HepG2 (cell line): ENCODE measurements around the gene NDRG3. TPM values are rescaled to one million over a fixed set of nuclear protein-coding genes. Genes with fewer than 3 reads are reported as not detected.

Experiments
- ELK4 ChIP-seq: sonication (generic); formaldehyde crosslinking; IDR thresholded peaks from 2 replicates; pipeline ENCODE4 v1.9.0; 2021; ENCODE audit warnings: missing genetic modification reagents, borderline replicate concordance
- HOXD1 ChIP-seq: sonication (generic); formaldehyde crosslinking; IDR thresholded peaks from 2 replicates; pipeline ENCODE4 v1.5.0; 2020; ENCODE audit warnings: missing genetic modification reagents
- JARID2 ChIP-seq: sonication (generic); formaldehyde crosslinking; IDR thresholded peaks from 2 replicates; pipeline ENCODE4 v1.8.1; 2023; ENCODE audit warnings: missing genetic modification reagents, inconsistent platforms; ENCODE audit not compliant: insufficient replicate concordance
- MBD4 ChIP-seq: IDR thresholded peaks from 2 replicates; pipeline ENCODE4 v1.6.1; 2012; ENCODE audit warnings: low read length, inconsistent platforms, borderline replicate concordance
- NFE2L1 ChIP-seq: sonication (generic); formaldehyde crosslinking; IDR thresholded peaks from 2 replicates; pipeline ENCODE4 v1.4.0; 2020; ENCODE audit warnings: missing genetic modification reagents, mild to moderate bottlenecking, borderline replicate concordance
- PITX1 ChIP-seq: sonication (generic); formaldehyde crosslinking; IDR thresholded peaks from 2 replicates; pipeline ENCODE4 v1.5.1; 2020; ENCODE audit warnings: mild to moderate bottlenecking, missing genetic modification reagents
- POLR2A ChIP-seq, 2 experiments: IDR thresholded peaks; 2 replicates each; pipeline ENCODE4 v1.6.1; 2011; ENCODE audit warnings: low read depth in 2 of 2, low read length in 2 of 2, mild to moderate bottlenecking in 1 of 2, moderate library complexity in 1 of 2; ENCODE audit not compliant: insufficient read depth in 1 of 2
- SIN3A ChIP-seq: IDR thresholded peaks from 2 replicates; pipeline ENCODE4 v1.6.1; 2011; ENCODE audit warnings: low read depth, mild to moderate bottlenecking, control low read depth, low read length, borderline replicate concordance
- SMYD3 ChIP-seq: sonication (generic); formaldehyde crosslinking; IDR thresholded peaks from 2 replicates; pipeline ENCODE4 v1.8.1; 2023; ENCODE audit warnings: mild to moderate bottlenecking, missing genetic modification reagents
- SSRP1 ChIP-seq: IDR thresholded peaks from 2 replicates; pipeline ENCODE4 v1.6.1; 2016; ENCODE audit warnings: control low read depth
- TBX2 ChIP-seq: sonication (generic); formaldehyde crosslinking; IDR thresholded peaks from 2 replicates; pipeline ENCODE4 v1.5.0; 2020; ENCODE audit warnings: missing genetic modification reagents, mild to moderate bottlenecking, borderline replicate concordance
- THYN1 ChIP-seq: sonication (generic); formaldehyde crosslinking; IDR thresholded peaks from 2 replicates; pipeline ENCODE4 v1.8.1; 2023; ENCODE audit warnings: low read depth, mild to moderate bottlenecking, moderate library complexity, missing genetic modification reagents, borderline replicate concordance
- XBP1 ChIP-seq: sonication (generic); formaldehyde crosslinking; IDR thresholded peaks from 2 replicates; pipeline ENCODE4 v1.5.0; 2020; ENCODE audit warnings: missing genetic modification reagents
- ZBTB2 ChIP-seq: sonication (generic); formaldehyde crosslinking; IDR thresholded peaks from 2 replicates; pipeline ENCODE4 v1.8.0; 2022; ENCODE audit warnings: low read depth, missing genetic modification reagents
- ZNF18 ChIP-seq: sonication (generic); formaldehyde crosslinking; IDR thresholded peaks from 2 replicates; pipeline ENCODE4 v1.8.0; 2022; ENCODE audit warnings: mild to moderate bottlenecking, missing genetic modification reagents; ENCODE audit not compliant: insufficient replicate concordance
- ZNF331 ChIP-seq: sonication (generic); formaldehyde crosslinking; IDR thresholded peaks from 2 replicates; pipeline ENCODE4 v1.4.0; 2020; ENCODE audit warnings: missing genetic modification reagents
- ZNF430 ChIP-seq: sonication (generic); formaldehyde crosslinking; IDR thresholded peaks from 2 replicates; pipeline ENCODE4 v1.9.0; 2021; ENCODE audit warnings: mild to moderate bottlenecking, missing genetic modification reagents
- ZNF510 ChIP-seq: sonication (generic); formaldehyde crosslinking; IDR thresholded peaks from 2 replicates; pipeline ENCODE4 v1.4.0; 2020; ENCODE audit warnings: low read depth, mild to moderate bottlenecking, missing genetic modification reagents
- ZNF616 ChIP-seq: sonication (generic); formaldehyde crosslinking; IDR thresholded peaks from 2 replicates; pipeline ENCODE4 v1.5.0; 2020; ENCODE audit warnings: low read depth, mild to moderate bottlenecking, missing genetic modification reagents
- polyA plus RNA-seq, 8 experiments: library from polyadenylated mRNA; depleted of rRNA in 3 of 8; stranded (reverse) in 7 of 8; unstranded in 1 of 8; fragments of >200 nt; fragmentation: Illumina TruSeq in 4 of 8; extraction: Trizol in 4 of 8; gene quantifications; 2 replicates each; pipeline versions ENCODE4 v1.2.1 to v1.2.3, GENCODE V29; 2011 to 2016; ENCODE audit warnings: low read depth in 4 of 8, missing spikeins in 1 of 8, mixed read lengths in 1 of 8; ENCODE audit not compliant: insufficient read depth in 1 of 8
- total RNA-seq, 5 experiments: library from RNA; depleted of rRNA; stranded (reverse); fragments of >200 nt; fragmentation: Illumina TruSeq; extraction: Trizol; gene quantifications; 2 replicates each; pipeline ENCODE4 v1.2.3, GENCODE V29; 2016; ENCODE audit warnings: low read depth in 1 of 5
- TF ChIP-seq, protein P1 (sequence below): sonication (generic); formaldehyde crosslinking; IDR thresholded peaks from 2 replicates; pipeline ENCODE4 v1.9.0; 2022; ENCODE audit warnings: missing genetic modification reagents, mild to moderate bottlenecking, borderline replicate concordance
- TF ChIP-seq, protein P2 (sequence below): sonication (generic); formaldehyde crosslinking; IDR thresholded peaks from 2 replicates; pipeline ENCODE4 v1.8.1; 2023; ENCODE audit warnings: mild to moderate bottlenecking, missing genetic modification reagents, borderline replicate concordance
- TF ChIP-seq, protein P3 (sequence below): IDR thresholded peaks from 2 replicates; pipeline ENCODE4 v1.6.1; 2018; ENCODE audit warnings: missing genetic modification reagents

Gene NDRG3
- total and polyA plus RNA-seq, 2 of the 13 experiments (the other 11 are each of a cell fraction or from before 2014, with no cell fraction given), result 36.0 to 40.5 TPM

DNA sequence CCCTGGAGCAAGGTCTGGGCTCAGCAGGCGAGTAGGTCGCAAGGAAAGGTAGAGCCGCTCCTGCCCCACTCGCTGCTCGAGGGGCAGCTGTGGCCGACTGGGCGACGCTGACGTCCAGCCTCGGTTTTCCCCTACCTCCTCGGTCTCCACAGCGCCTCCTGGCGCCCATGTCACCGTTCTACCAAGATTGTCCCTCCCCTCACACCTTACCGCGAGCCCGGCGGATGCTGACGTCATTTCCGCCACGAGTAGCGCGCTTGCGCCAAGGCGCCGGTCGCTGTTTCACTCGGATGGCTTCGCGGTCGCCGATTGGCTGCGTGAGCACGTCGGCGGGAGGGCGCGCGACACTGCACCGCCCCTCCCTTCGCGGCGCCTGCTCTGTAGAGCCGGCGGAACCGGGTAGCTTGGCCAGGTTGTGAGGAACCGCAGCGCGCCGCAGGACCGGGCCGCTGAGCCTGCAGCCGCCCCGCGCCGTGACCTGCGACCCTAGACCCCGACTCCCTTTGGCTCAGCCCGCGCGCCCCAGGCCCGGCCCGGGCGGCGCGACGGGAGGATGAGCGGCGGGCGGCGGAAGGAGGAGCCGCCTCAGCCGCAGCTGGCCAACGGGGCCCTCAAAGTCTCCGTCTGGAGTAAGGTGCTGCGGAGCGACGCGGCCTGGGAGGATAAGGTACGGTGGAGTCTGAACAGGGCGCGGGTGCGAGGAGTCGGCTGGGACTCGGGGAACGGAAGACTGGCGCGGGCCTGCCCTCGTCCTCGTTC lies 140.3 kb downstream of the NDRG3 start, which contains the start of gene RAB5IF (continued):
- peak; percentile 88 for TF ChIP-seq HOXD1 (CRISPR knock-in tag)
- TF ChIP-seq, protein P1, sequence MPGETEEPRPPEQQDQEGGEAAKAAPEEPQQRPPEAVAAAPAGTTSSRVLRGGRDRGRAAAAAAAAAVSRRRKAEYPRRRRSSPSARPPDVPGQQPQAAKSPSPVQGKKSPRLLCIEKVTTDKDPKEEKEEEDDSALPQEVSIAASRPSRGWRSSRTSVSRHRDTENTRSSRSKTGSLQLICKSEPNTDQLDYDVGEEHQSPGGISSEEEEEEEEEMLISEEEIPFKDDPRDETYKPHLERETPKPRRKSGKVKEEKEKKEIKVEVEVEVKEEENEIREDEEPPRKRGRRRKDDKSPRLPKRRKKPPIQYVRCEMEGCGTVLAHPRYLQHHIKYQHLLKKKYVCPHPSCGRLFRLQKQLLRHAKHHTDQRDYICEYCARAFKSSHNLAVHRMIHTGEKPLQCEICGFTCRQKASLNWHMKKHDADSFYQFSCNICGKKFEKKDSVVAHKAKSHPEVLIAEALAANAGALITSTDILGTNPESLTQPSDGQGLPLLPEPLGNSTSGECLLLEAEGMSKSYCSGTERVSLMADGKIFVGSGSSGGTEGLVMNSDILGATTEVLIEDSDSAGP (CRISPR knock-in tag), result peak; percentile 98
- TF ChIP-seq ZBTB2 (CRISPR knock-in tag), result peak; percentile 88; the same call in 1 of the 2 replicates
- TF ChIP-seq, protein P2, sequence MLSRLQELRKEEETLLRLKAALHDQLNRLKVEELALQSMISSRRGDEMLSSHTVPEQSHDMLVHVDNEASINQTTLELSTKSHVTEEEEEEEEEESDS, result peak; percentile 58; the same call in 1 of the 2 replicates
- peak; percentile 71; the same call in 1 of the 2 replicates for TF ChIP-seq SMYD3 (CRISPR knock-in tag)
- TF ChIP-seq ZNF616 (CRISPR knock-in tag), result no peak; the same call in 1 of the 2 replicates
- peak; percentile 28 for TF ChIP-seq SIN3A
- TF ChIP-seq SSRP1, result no peak; the same call in none of the 2 replicates
- TF ChIP-seq ZNF18 (CRISPR knock-in tag), result peak; percentile 91
- TF ChIP-seq THYN1, result no peak
- TF ChIP-seq POLR2A (IDR thresholded peaks at IDR 0.05; ENCODE audit: insufficient read depth in 1 of 2, low read depth in 2 of 2, low read length in 2 of 2), result peak; percentile 99 to 100
- TF ChIP-seq MBD4, result no peak
- TF ChIP-seq PITX1 (CRISPR knock-in tag), result 0 out of 2 replicates have a peak, but pooled peaks have one; percentile 84
- peak; percentile 87 for TF ChIP-seq ZNF430 (CRISPR knock-in tag)
- TF ChIP-seq, protein P3, sequence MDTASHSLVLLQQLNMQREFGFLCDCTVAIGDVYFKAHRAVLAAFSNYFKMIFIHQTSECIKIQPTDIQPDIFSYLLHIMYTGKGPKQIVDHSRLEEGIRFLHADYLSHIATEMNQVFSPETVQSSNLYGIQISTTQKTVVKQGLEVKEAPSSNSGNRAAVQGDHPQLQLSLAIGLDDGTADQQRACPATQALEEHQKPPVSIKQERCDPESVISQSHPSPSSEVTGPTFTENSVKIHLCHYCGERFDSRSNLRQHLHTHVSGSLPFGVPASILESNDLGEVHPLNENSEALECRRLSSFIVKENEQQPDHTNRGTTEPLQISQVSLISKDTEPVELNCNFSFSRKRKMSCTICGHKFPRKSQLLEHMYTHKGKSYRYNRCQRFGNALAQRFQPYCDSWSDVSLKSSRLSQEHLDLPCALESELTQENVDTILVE (CRISPR knock-in tag), result peak; percentile 99
- no peak; the same call in 1 of the 2 replicates for TF ChIP-seq ELK4 (CRISPR knock-in tag)
- peak; percentile 92; the same call in 1 of the 2 replicates for TF ChIP-seq TBX2 (CRISPR knock-in tag)
- peak; percentile 97 for TF ChIP-seq ZNF510
- TF ChIP-seq NFE2L1, result no peak
- TF ChIP-seq ZNF331 (CRISPR knock-in tag), result peak; percentile 99
- no peak for TF ChIP-seq JARID2 (CRISPR knock-in tag)
- TF ChIP-seq XBP1, result peak; percentile 93; the same call in 1 of the 2 replicates
